Smooth muscle cell of the umbilical artery (primary cell): ENCODE results near the gene PAQR5. TPM values are rescaled to one million over a fixed set of nuclear protein-coding genes. Genes with fewer than 3 reads are reported as not detected.

Experiments
- total RNA-seq: library from RNA; depleted of rRNA; stranded (reverse); fragments of >200 nt; gene quantifications from 2 replicates; pipeline ENCODE4 v1.2.3, GENCODE V29; 2014

PAQR5 gene, protein sequence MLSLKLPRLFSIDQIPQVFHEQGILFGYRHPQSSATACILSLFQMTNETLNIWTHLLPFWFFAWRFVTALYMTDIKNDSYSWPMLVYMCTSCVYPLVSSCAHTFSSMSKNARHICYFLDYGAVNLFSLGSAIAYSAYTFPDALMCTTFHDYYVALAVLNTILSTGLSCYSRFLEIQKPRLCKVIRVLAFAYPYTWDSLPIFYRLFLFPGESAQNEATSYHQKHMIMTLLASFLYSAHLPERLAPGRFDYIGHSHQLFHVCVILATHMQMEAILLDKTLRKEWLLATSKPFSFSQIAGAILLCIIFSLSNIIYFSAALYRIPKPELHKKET
- total RNA-seq: 0.09 and 0.59 TPM in 2 replicates

DNA sequence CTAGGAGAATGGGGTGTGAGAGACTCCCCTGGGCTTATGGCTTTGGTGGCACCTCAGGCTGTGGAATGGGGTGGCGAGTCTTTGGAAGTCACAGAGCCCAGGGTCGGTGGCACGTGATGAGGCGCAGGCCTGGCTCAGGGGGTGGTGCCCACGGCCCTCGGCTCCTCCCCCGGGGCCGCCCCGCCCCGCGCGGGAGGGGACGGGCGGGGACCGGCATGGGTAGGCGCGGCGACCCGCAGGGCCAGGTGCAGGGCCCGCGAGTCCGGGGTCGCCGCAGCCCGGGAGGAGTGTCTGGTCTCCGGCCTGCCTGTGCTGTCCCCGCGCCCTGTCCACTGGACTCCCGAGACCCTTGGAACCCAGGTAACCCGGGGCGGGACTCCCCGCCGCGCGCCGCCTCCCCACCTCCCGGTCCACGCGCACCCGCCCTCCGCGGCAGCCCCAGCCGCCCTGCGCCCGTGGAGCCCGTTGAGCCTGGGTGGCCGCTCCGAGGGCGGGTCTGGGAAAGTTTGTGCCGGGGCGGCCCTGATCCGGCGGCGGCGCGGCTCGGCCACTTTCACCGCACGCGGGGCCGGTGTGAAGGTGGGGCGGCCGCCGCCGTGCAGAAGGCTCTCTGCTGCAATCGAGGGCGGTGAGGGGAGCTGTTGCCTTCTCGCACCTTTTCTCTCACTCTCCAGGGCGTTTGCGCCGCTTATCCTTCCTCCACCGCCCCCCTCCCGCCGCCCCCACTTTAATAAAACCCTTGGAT is at the start of gene PAQR5:
Gene PAQR5 (plus strand): TSS at position 216 of the 745 bp plus-strand sequence. CDS start 61,169 bp downstream, outside the sequence.

DNA sequence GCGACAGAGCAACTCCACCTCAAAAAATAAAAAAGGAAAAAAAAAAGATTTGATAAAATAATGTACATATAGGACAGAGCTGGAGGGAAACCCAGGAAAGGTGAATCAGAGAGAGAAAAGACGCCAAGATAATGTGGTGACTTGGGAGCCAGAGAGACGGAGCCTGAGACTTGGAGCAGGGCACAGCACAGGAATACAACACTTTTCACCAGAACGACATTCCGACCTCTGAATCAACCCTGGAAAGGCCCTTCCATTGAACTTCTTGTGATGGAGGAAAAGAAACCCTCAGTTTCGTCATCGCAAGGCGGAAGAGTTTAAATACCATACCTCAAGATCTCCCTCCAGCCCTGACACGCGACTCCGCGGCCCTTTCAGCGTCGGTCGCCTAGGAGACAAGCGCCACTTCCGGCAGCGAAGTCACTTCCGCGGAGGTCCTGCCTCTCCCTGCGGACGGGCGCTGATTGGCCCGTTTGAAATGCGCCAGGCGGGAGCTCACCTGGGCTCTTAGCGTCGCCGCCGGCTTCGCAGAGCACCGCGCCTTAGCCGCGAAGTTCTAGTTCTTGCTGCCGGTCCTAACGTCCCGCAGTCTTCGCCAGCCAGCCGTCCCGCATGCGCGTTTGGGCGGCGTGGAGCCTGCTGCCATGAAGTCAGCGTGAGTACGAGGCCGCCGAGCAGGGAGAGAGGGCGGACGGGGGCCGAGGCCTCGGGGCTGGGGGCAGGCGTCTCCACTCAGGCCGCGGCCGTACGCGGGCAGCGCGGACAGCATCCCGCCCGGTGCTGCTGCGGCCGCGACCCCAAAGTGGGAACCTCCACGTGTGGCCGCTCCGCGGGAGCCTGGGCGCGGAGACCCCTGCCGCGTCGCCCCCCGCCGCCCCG is 115.3 kb downstream of the PAQR5 start, which contains the start of gene KIF23:
Gene KIF23 (plus strand): TSS at position 528 of the 879 bp plus-strand sequence. CDS start 117 bp downstream, at position 645.

DNA sequence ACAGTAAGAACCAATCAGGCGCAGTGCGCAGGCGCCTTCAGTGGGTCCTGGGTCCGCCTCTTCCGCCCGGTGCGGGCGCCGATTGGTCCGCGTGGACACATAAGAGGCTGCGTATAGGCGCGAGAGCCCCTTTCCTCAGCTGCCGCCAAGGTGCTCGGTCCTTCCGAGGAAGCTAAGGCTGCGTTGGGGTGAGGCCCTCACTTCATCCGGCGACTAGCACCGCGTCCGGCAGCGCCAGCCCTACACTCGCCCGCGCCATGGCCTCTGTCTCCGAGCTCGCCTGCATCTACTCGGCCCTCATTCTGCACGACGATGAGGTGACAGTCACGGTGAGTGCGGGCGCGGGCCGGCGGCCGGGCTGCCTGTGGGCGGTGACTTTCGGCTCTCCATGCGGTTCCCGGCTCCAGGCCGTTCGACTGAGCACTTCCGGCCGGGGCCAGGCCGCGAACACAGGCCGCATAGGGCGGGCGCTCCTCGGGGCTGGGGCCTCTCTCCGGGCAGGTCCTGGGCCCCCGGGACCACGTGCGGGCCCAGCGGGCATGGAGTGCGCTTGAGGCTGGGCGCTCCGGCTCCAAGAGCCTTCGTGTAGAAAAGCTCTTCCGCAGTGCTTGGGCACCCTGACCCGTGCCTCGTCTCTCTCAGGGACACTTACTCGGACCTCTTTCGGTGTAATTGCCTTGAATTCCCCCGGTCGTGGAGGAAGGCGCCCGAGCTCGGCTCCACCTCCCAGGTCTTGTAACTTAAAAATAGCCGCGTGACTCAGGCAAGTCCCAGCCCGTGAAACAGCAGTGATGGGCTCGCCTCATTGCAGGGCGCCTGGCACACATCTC is 154.2 kb downstream of the PAQR5 start, which contains the start of gene RPLP1:
Gene RPLP1 (plus strand): TSS at position 127 of the 830 bp plus-strand sequence. CDS start 131 bp downstream, at position 258.

Other genes with a start within 250 kb of the PAQR5 start
- gene GLCE, start 138.3 kb upstream of the PAQR5 start, total RNA-seq: 31.8 and 34.0 TPM in 2 replicates
- 8.3 and 40.1 TPM in 2 replicates for gene KIF23, start 115.4 kb downstream of the PAQR5 start, total RNA-seq
- 29.3 and 47.2 TPM in 2 replicates for gene RPLP1, start 153.9 kb downstream of the PAQR5 start, total RNA-seq